WTC11 (cell line): ENCODE measurements around the gene GFRA1. TPM values are rescaled to one million over a fixed set of nuclear protein-coding genes. Genes with fewer than 3 reads are reported as not detected.

Experiments
- ATAC-seq: fragments of 200-7000 bp; cut with Tn5 transposase; 2 replicates; pipeline ENCODE4 v1.10.0; 2021; ENCODE audit warnings: mild to moderate bottlenecking, moderate library complexity
- CTCF ChIA-PET: fragments of 300-600 bp; sonication (Branson Sonifier 250); formaldehyde crosslinking; loops from one replicate; lab custom pipeline; 2021; ENCODE audit warnings: antibody characterized with exemption; lab: Charles Lee
- POLR2A ChIA-PET: fragments of 350-600 bp; sonication (Branson Sonifier 250); formaldehyde crosslinking; loops from one replicate; lab custom pipeline; 2021; ENCODE audit warnings: antibody characterized with exemption; lab: Charles Lee
- DNase-seq: peaks from one replicate; pipeline ENCODE4 v3.0.0; 2021; ENCODE audit warnings: low spot score
- H3K27ac Mint-ChIP-seq: 2 replicates; pipeline ENCODE4 v1.8.0; 2021; ENCODE audit warnings: mixed read lengths
- H3K27me3 Mint-ChIP-seq: 2 replicates; pipeline ENCODE4 v1.8.0; 2021; ENCODE audit warnings: low read depth, mild to moderate bottlenecking, moderate library complexity, mixed read lengths
- H3K36me3 Mint-ChIP-seq: 2 replicates; pipeline ENCODE4 v1.8.0; 2021; ENCODE audit warnings: mixed read lengths
- H3K4me1 Mint-ChIP-seq: 2 replicates; pipeline ENCODE4 v1.8.0; 2022; ENCODE audit warnings: mixed read lengths
- H3K4me3 Mint-ChIP-seq: 2 replicates; pipeline ENCODE4 v1.8.0; 2021; ENCODE audit warnings: mild to moderate bottlenecking, moderate library complexity, mixed read lengths
- H3K9me3 Mint-ChIP-seq: 2 replicates; pipeline ENCODE4 v1.8.0; 2021; ENCODE audit warnings: mixed read lengths
- ATF2 ChIP-seq: sonication (generic); formaldehyde crosslinking; IDR thresholded peaks from 2 replicates; pipeline ENCODE4 v1.8.1; 2022; ENCODE audit warnings: low read depth, missing genetic modification reagents, borderline replicate concordance
- CDX4 ChIP-seq: fragments of 250-450 bp; sonication (Bioruptor Pico); IDR thresholded peaks from 2 replicates; pipeline ENCODE4 v1.9.0; 2021; ENCODE audit warnings: moderate library complexity, mild to moderate bottlenecking, inconsistent platforms, borderline replicate concordance
- EMX1 ChIP-seq: fragments of 250-450 bp; sonication (Bioruptor Pico); IDR thresholded peaks from 2 replicates; pipeline ENCODE4 v1.8.0; 2021; ENCODE audit warnings: mild to moderate bottlenecking
- FOXK1 ChIP-seq: sonication (generic); formaldehyde crosslinking; IDR thresholded peaks from 2 replicates; pipeline ENCODE4 v1.8.0; 2022; ENCODE audit warnings: mild to moderate bottlenecking, moderate library complexity, missing genetic modification reagents
- JAZF1 ChIP-seq: fragments of 250-450 bp; sonication (Bioruptor Pico); IDR thresholded peaks from 2 replicates; pipeline ENCODE4 v1.9.0; 2021; ENCODE audit warnings: moderate library complexity, mild to moderate bottlenecking, inconsistent platforms
- MYBL2 ChIP-seq: sonication (generic); formaldehyde crosslinking; IDR thresholded peaks from 2 replicates; pipeline ENCODE4 v1.8.1; 2023; ENCODE audit warnings: mild to moderate bottlenecking, moderate library complexity, missing genetic modification reagents
- NFATC4 ChIP-seq: fragments of 250-450 bp; sonication (Bioruptor Pico); IDR thresholded peaks from 2 replicates; pipeline ENCODE4 v1.9.0; 2021; ENCODE audit warnings: mild to moderate bottlenecking
- NFE2L1 ChIP-seq: sonication (generic); formaldehyde crosslinking; IDR thresholded peaks from 2 replicates; pipeline ENCODE4 v1.8.1; 2023; ENCODE audit warnings: missing genetic modification reagents
- NR3C1 ChIP-seq: sonication (generic); formaldehyde crosslinking; conservative IDR thresholded peaks from 2 replicates; pipeline ENCODE4 v1.8.1; 2023; ENCODE audit warnings: low read depth, mild to moderate bottlenecking, missing genetic modification reagents
- SP1 ChIP-seq: sonication (generic); formaldehyde crosslinking; conservative IDR thresholded peaks from 2 replicates; pipeline ENCODE4 v1.8.1; 2022; ENCODE audit warnings: missing genetic modification reagents
- USF2 ChIP-seq: sonication (generic); formaldehyde crosslinking; IDR thresholded peaks from 2 replicates; pipeline ENCODE4 v1.8.1; 2023; ENCODE audit warnings: mild to moderate bottlenecking, missing genetic modification reagents, moderate library complexity
- ZBTB21 ChIP-seq: sonication (generic); formaldehyde crosslinking; IDR thresholded peaks from 2 replicates; pipeline ENCODE4 v1.8.1; 2023; ENCODE audit warnings: mild to moderate bottlenecking, missing genetic modification reagents, borderline replicate concordance
- ZNF232 ChIP-seq: sonication (generic); formaldehyde crosslinking; IDR thresholded peaks from 2 replicates; pipeline ENCODE4 v1.8.0; 2022; ENCODE audit warnings: mild to moderate bottlenecking, missing genetic modification reagents
- ZNF423 ChIP-seq: fragments of 250-450 bp; sonication (Bioruptor Pico); IDR thresholded peaks from 2 replicates; pipeline ENCODE4 v2.1.2; 2022; ENCODE audit warnings: mild to moderate bottlenecking, moderate library complexity
- ZSCAN18 ChIP-seq: fragments of 250-450 bp; sonication (Bioruptor Pico); IDR thresholded peaks from 2 replicates; pipeline ENCODE4 v2.1.2; 2022; ENCODE audit warnings: mild to moderate bottlenecking, moderate library complexity
- total RNA-seq: library from RNA; stranded (reverse); gene quantifications from 3 replicates; pipeline ENCODE4 v1.2.3, GENCODE V29; 2021
- TF ChIP-seq, protein P1 (sequence below): sonication (generic); formaldehyde crosslinking; IDR thresholded peaks from 2 replicates; pipeline ENCODE4 v1.8.0; 2022; ENCODE audit warnings: mild to moderate bottlenecking, missing genetic modification reagents
- TF ChIP-seq, protein P2 (sequence below): sonication (generic); formaldehyde crosslinking; IDR thresholded peaks from 2 replicates; pipeline ENCODE4 v1.8.1; 2023; ENCODE audit warnings: mild to moderate bottlenecking, missing genetic modification reagents, borderline replicate concordance
- TF ChIP-seq, protein P3 (sequence below): sonication (generic); formaldehyde crosslinking; IDR thresholded peaks from 2 replicates; pipeline ENCODE4 v1.8.0; 2022; ENCODE audit warnings: mild to moderate bottlenecking, missing genetic modification reagents
- TF ChIP-seq, protein P4 (sequence below): sonication (generic); formaldehyde crosslinking; IDR thresholded peaks from 2 replicates; pipeline ENCODE4 v1.8.1; 2022; ENCODE audit warnings: low read depth, mild to moderate bottlenecking, moderate library complexity, missing genetic modification reagents, borderline replicate concordance

The GFRA1 gene
- total RNA-seq, 1 experiment from 2014 or later, result 4.4 TPM

- H3K4me1 Mint-ChIP-seq, result peaks cover 15% of the 10 kb centered on the region
- TF ChIP-seq NFE2L1 (CRISPR knock-in tag), result no peak
- no peak for TF ChIP-seq USF2 (CRISPR knock-in tag)
- TF ChIP-seq, all 79 proteins: peak for 0
- ChIA-PET CTCF (interaction anchor here (1.0 kb wide), 1 partner anchor 15 kb away, joined by 3 read pairs; no protein-coding TSS in a partner anchor), POLR2A (no interaction called here)
- Mint-ChIP-seq H3K36me3 (no peaks in the 10 kb centered on the region), H3K9me3 (no peaks in the 10 kb centered on the region), H3K27ac (no peak overlapping the region), H3K27me3 (peaks cover 25% of the 10 kb centered on the region), H3K4me3 (no peak overlapping the region)
- ATAC-seq (no peak), DNase-seq (no peak)
Measured at GRCh38 chr10:116126239-116126638, 146.8 kb downstream of the GFRA1 start.

GRCh38 chr10:116125180-116125579 lies 147.8 kb downstream of the GFRA1 start:
- Mint-ChIP-seq H3K9me3 (no peaks in the 10 kb centered on the region), H3K36me3 (no peaks in the 10 kb centered on the region), H3K4me3 (no peak overlapping the region), H3K27ac (no peak overlapping the region), H3K27me3 (peaks cover 33% of the 10 kb centered on the region), H3K4me1 (peaks cover 20% of the 10 kb centered on the region)
- ChIA-PET POLR2A (no interaction called here), CTCF (interaction anchor here (0.7 to 1.2 kb wide), 4 partner anchors 14 to 163 kb away, joined by 3 to 6 read pairs (median 4); no protein-coding TSS in a partner anchor)
- DNase-seq, result no peak
- peak; percentile 34 for ATAC-seq
- TF ChIP-seq JAZF1 (CRISPR knock-in tag) (no peak), FOXK1 (no peak), NR3C1 (CRISPR knock-in tag) (no peak), ZBTB21 (CRISPR knock-in tag) (no peak), ATF2 (CRISPR knock-in tag) (no peak), EMX1 (CRISPR knock-in tag) (no peak), USF2 (CRISPR knock-in tag) (no peak), ZSCAN18 (CRISPR knock-in tag) (no peak), SP1 (CRISPR knock-in tag) (no peak), NFATC4 (CRISPR knock-in tag) (no peak), CDX4 (CRISPR knock-in tag) (no peak), MYBL2 (CRISPR knock-in tag) (no peak)
- TF ChIP-seq, protein P1, sequence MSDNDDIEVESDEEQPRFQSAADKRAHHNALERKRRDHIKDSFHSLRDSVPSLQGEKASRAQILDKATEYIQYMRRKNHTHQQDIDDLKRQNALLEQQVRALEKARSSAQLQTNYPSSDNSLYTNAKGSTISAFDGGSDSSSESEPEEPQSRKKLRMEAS, result no peak

DNA sequence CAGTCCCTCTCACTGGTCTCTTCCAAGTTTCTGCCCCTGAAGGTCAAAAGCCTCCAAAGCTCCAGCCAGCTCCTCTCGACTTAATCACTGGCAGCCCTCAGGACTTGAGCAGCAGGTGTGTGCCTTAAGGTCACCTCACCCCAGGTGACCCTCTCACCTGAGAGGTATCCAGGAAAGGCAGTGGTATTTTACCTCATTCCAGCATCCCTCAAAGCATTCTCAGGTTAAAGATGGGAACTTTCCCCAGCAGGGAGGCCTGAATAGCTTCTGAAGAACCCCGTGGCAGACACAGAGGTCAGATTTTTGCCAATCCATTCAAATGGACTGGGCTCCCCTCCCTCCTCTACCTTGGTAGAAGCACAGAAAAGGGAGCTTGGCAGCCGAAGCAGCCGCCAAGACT lies 148.2 kb downstream of the GFRA1 start:
- ATAC-seq (peak; percentile 78), DNase-seq (peak; percentile 18)
- Mint-ChIP-seq H3K27ac (no peak overlapping the region), H3K9me3 (no peaks in the 10 kb centered on the region), H3K27me3 (peaks cover 36% of the 10 kb centered on the region), H3K4me3 (no peak overlapping the region), H3K4me1 (peaks cover 20% of the 10 kb centered on the region), H3K36me3 (no peaks in the 10 kb centered on the region)
- ChIA-PET POLR2A (no interaction called here), CTCF (interaction anchor here (0.7 to 1.2 kb wide), 3 partner anchors 146 to 163 kb away, joined by 3 to 6 read pairs (median 4); no protein-coding TSS in a partner anchor)
- TF ChIP-seq ZNF232 (CRISPR knock-in tag) (no peak), ZNF423 (CRISPR knock-in tag) (peak; percentile 16; the same call in 1 of the 2 replicates), FOXK1 (no peak)
- TF ChIP-seq, protein P2, sequence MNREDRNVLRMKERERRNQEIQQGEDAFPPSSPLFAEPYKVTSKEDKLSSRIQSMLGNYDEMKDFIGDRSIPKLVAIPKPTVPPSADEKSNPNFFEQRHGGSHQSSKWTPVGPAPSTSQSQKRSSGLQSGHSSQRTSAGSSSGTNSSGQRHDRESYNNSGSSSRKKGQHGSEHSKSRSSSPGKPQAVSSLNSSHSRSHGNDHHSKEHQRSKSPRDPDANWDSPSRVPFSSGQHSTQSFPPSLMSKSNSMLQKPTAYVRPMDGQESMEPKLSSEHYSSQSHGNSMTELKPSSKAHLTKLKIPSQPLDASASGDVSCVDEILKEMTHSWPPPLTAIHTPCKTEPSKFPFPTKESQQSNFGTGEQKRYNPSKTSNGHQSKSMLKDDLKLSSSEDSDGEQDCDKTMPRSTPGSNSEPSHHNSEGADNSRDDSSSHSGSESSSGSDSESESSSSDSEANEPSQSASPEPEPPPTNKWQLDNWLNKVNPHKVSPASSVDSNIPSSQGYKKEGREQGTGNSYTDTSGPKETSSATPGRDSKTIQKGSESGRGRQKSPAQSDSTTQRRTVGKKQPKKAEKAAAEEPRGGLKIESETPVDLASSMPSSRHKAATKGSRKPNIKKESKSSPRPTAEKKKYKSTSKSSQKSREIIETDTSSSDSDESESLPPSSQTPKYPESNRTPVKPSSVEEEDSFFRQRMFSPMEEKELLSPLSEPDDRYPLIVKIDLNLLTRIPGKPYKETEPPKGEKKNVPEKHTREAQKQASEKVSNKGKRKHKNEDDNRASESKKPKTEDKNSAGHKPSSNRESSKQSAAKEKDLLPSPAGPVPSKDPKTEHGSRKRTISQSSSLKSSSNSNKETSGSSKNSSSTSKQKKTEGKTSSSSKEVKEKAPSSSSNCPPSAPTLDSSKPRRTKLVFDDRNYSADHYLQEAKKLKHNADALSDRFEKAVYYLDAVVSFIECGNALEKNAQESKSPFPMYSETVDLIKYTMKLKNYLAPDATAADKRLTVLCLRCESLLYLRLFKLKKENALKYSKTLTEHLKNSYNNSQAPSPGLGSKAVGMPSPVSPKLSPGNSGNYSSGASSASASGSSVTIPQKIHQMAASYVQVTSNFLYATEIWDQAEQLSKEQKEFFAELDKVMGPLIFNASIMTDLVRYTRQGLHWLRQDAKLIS (CRISPR knock-in tag), result no peak
- TF ChIP-seq, protein P3, sequence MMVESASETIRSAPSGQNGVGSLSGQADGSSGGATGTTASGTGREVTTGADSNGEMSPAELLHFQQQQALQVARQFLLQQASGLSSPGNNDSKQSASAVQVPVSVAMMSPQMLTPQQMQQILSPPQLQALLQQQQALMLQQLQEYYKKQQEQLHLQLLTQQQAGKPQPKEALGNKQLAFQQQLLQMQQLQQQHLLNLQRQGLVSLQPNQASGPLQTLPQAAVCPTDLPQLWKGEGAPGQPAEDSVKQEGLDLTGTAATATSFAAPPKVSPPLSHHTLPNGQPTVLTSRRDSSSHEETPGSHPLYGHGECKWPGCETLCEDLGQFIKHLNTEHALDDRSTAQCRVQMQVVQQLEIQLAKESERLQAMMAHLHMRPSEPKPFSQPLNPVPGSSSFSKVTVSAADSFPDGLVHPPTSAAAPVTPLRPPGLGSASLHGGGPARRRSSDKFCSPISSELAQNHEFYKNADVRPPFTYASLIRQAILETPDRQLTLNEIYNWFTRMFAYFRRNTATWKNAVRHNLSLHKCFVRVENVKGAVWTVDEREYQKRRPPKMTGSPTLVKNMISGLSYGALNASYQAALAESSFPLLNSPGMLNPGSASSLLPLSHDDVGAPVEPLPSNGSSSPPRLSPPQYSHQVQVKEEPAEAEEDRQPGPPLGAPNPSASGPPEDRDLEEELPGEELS (CRISPR knock-in tag), result no peak
- TF ChIP-seq, protein P4, sequence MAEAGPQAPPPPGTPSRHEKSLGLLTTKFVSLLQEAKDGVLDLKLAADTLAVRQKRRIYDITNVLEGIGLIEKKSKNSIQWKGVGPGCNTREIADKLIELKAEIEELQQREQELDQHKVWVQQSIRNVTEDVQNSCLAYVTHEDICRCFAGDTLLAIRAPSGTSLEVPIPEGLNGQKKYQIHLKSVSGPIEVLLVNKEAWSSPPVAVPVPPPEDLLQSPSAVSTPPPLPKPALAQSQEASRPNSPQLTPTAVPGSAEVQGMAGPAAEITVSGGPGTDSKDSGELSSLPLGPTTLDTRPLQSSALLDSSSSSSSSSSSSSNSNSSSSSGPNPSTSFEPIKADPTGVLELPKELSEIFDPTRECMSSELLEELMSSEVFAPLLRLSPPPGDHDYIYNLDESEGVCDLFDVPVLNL (CRISPR knock-in tag), result no peak
